VCaP (cell line): ENCODE results near the gene DDX17.
"Not testable (repeated sequence)": the region's sequence is repeated elsewhere in the genome, so short reads cannot be mapped to it uniquely, and the experiment has no call there.

Experiments used
- H3K27ac ChIP-seq: fragments of 450-650 bp; 2 replicates; pipeline ENCODE4 v1.5.1; 2017
- CTCF ChIP-seq: fragments of 450-650 bp; conservative IDR thresholded peaks from 2 replicates; pipeline ENCODE4 v1.5.1; 2017; ENCODE audit warnings: mild to moderate bottlenecking, moderate library complexity

DDX17 gene

DNA sequence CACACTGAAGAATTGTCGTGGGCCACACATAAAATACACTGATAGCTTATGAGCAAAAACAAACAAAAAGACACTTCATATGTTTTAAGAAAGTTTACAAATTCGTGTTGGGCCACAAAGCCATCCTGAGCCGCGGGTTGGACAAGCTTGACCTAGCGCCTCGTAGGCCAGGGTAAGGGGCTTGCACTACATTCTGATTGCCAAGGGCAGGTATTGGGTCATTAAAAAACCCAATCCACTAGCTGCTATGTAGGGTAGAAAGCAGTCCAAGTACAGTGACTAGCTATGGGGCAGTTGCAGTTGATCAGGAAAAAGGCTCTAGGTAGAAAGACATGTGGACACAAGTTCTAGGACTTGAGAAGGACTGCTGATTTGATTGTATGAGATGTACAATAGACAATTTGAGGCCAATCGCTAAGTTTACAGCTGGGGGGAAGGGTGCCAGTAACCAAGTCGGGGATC, 24.2 kb downstream of the DDX17 start:
- H3K27ac ChIP-seq = no peak overlapping the region
- TF ChIP-seq CTCF = no peak

DNA sequence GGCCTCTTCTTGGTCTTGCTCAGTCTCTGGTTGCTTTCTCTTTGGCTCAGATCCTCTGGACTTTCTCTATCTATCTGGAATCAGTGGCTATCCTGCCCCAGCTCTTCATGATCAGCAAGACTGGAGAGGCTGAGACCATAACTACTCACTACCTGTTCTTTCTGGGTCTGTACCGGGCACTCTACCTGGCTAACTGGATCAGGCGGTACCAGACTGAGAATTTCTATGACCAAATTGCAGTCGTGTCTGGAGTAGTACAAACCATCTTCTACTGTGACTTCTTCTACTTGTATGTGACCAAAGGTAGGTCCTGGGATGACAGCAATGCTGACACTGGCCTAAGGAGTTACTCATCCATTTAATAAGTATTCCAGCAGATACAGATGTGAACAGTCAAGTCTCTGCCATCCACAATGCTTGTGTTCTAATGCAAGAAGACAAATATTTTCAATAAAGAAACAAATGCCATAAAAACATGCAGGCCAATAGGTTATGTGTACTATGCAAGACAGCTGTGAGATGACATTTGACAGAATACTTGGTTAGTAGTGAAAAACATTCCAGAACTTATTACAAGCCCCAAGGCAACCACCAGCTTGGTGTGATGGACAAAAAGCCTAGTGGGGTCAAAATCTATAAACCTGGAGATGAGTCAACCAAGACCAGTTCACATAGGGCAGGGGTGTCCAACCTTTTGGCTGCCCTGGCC, 24.8 kb downstream of the DDX17 start:
- TF ChIP-seq CTCF = no peak
- no peak overlapping the region for H3K27ac ChIP-seq

DNA sequence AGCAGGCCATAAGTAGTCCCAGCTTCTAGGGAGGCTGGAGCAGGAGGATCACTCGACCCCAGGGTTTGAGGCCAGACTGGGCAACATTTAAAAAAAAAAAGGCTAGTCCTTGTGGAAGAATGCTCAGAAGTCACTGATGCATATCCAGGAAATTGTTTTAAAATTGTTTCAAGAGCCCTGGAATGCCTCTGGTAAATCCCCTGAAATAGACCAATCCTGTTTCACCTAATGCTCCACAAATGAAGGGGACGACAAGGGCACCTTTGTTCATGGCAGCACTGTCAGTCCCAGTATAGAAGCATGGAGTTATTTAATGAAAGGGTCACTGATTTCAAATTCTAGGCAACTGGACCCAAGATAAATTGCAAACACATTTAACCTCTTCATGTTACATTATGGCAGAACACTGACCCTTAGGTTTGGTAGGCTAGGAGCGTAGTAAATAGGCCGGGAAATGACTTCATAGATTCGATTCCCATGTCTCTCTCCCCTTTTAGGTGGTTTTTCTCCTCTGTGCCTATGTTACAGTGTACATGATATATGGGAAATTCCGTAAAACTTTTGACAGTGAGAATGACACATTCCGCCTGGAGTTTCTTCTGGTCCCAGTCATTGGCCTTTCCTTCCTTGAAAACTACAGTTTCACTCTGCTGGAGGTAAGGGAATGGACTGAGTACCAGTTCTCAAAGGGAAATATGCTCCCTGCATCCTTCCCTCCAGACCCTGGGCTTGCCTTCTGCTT, 26.8 kb downstream of the DDX17 start:
- no peak overlapping the region for H3K27ac ChIP-seq
- TF ChIP-seq CTCF = no peak

- no peak for TF ChIP-seq CTCF
- H3K27ac ChIP-seq = no peak overlapping the region
Observed at GRCh38 chr22:38477585-38477984, 28.5 kb downstream of the DDX17 start.

DNA sequence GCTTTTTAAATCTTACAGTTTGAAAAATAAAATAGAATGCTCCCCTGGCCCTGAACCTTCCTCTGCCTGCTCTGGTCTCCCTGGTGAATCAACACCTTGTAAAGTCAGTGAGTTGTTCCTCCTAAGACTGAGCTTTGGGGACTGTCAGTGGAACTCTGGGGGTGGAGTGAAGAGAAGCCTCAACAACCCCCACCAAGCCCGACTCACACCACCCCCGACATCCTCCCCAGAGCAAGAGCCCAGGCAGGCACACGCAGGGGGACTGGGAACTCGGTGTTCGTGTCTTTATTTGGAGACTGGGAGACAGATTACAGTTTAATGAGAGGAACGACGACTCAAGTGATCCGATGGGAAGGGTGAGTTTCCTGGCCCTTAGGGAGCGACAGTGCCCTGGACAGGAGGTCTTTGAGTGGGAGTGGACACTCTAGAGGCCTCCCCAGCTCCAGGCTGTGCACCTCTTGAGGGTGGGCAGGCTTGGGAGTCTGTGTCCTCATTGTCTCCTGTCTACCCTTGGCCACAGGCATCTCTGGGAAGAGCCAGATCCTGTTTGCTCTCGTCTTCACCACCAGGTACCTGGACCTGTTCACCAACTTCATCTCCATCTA, 32.0 kb downstream of the DDX17 start:
- no peak for TF ChIP-seq CTCF
- H3K27ac ChIP-seq = no peak overlapping the region

DNA sequence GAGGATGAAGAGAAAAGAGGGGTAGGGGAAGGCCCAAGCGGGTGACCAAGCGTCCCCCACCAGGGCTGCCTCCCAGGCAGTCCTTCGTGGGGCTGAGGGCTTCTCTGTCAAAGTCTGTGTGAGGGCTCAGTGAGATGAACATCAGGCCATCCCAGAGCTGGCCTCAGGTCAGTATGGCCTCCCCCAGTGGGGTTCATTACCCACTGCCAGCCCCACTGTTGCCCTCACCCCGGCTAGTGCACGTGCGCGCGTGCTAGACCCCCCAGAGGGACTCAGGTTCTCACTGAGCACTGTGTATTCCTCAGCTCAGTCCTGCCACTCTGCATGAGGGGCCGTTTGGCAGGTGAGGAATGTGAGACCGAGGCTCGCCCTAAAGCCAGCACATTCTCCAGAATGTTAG, 34.9 kb downstream of the DDX17 start:
- no peak overlapping the region for H3K27ac ChIP-seq
- no peak for TF ChIP-seq CTCF

GRCh38 chr22:38470179-38470578, 35.9 kb downstream of the DDX17 start:
- not testable (repeated sequence) for H3K27ac ChIP-seq
